Measurements from ENCODE around the gene ZSWIM4.

ZSWIM4 gene

GRCh38 chr19:13757805-13758772 lies 37.2 kb upstream of the ZSWIM4 start (continued):
- no peak for TF ChIP-seq SNAI2 (CRISPR knock-in tag; IDR thresholded peaks at IDR 0.05)

DNA sequence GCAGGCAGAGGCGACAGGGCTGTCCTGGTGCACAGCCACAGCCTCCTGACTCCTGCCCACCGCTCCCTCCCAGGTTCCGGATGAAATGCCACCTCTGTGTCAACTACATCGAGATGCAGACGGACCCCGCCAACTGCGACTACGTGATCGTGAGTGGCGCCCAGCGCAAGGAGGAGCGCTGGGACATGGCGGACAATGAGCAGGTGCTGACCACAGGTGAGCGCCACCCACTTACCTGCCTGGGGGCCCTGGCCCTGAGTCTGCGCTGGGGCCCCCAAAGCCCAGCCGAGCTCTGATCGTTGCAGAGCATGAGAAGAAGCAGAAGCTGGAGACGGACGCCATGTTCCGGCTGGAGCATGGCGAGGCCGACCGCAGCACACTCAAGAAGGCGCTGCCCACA lies 36.4 kb upstream of the ZSWIM4 start:
- TF ChIP-seq POU6F1 (CRISPR knock-in tag; IDR thresholded peaks at IDR 0.05; ENCODE audit: borderline replicate concordance, low read depth) (no peak), PPARA (CRISPR knock-in tag; IDR thresholded peaks at IDR 0.05; ENCODE audit: borderline replicate concordance) (no peak), ZFP3 (CRISPR knock-in tag; IDR thresholded peaks at IDR 0.05) (no peak), ZNF565 (CRISPR knock-in tag; conservative IDR thresholded peaks at IDR 0.05; ENCODE audit: low read depth) (no peak), TSHZ2 (CRISPR knock-in tag; IDR thresholded peaks at IDR 0.05) (no peak), ZNF8 (CRISPR knock-in tag; IDR thresholded peaks at IDR 0.05) (no peak), PATZ1 (CRISPR knock-in tag; IDR thresholded peaks at IDR 0.05; ENCODE audit: borderline replicate concordance) (no peak), BACH2 (CRISPR knock-in tag; IDR thresholded peaks at IDR 0.05; ENCODE audit: borderline replicate concordance) (no peak), CSRNP3 (CRISPR knock-in tag; IDR thresholded peaks at IDR 0.05) (no peak), CSDC2 (CRISPR knock-in tag; IDR thresholded peaks at IDR 0.05) (no peak), SNAI2 (CRISPR knock-in tag; IDR thresholded peaks at IDR 0.05) (no peak), RARB (CRISPR knock-in tag; IDR thresholded peaks at IDR 0.05) (no peak), TOX (CRISPR knock-in tag; IDR thresholded peaks at IDR 0.05; ENCODE audit: borderline replicate concordance) (no peak), OSR1 (CRISPR knock-in tag; IDR thresholded peaks at IDR 0.05) (no peak), ISL1 (CRISPR knock-in tag; IDR thresholded peaks at IDR 0.05) (no peak)
- ATAC-seq: no peak

DNA sequence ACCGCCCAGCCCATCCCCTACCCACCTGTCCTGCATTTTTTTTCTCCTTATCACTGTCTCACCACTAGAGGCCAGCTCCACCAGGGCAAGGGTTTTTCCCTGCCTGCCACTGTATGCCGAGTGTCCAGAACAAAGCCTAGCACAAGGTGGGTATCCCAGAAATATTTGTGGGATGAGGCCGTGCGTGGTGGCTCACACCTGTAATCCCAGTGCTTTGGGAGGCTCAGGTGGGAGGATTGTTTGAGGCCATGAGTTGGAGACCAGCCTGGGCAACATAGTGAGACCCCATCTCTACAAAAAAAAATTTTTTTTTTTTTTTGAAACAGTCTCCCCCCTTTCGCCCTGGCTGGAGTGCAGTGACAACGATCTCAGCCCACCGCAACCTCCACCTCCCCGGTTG lies 33.8 kb upstream of the ZSWIM4 start:
- ATAC-seq: no peak
- no peak for TF ChIP-seq CSDC2 (CRISPR knock-in tag; IDR thresholded peaks at IDR 0.05)
- no peak for TF ChIP-seq ARNTL (CRISPR knock-in tag; IDR thresholded peaks at IDR 0.05; ENCODE audit: borderline replicate concordance, low read depth)
- no peak for TF ChIP-seq ZC3H10 (CRISPR knock-in tag; IDR thresholded peaks at IDR 0.05)
- TF ChIP-seq RARB (CRISPR knock-in tag; IDR thresholded peaks at IDR 0.05): no peak
- TF ChIP-seq ISL1 (CRISPR knock-in tag; IDR thresholded peaks at IDR 0.05): no peak
- no peak for TF ChIP-seq SNAI2 (CRISPR knock-in tag; IDR thresholded peaks at IDR 0.05)
- TF ChIP-seq POU6F1 (CRISPR knock-in tag; IDR thresholded peaks at IDR 0.05; ENCODE audit: borderline replicate concordance, low read depth): no peak

All from SK-N-SH treated with all-trans-retinoic acid at 6 μM for 48 hours (cell line).